GM12801 (cell line): Measurements from ENCODE around the gene ITPRID1.

Experiments
- CTCF ChIP-seq: IDR thresholded peaks from one replicate; pipeline ENCODE4 v1.5.1; 2011; ENCODE audit warnings: control low read depth; ENCODE audit not compliant: insufficient read length; ENCODE audit errors: extremely low read depth

The ITPRID1 gene

GRCh38 chr7:31516680-31517502, 3.0 kb downstream of the ITPRID1 start:
- no peak for TF ChIP-seq CTCF

- no peak for TF ChIP-seq CTCF
These were observed 3.6 kb downstream of the ITPRID1 start for GRCh38 chr7:31517513-31517912.

- TF ChIP-seq CTCF: no peak
These were observed 4.9 kb downstream of the ITPRID1 start for GRCh38 chr7:31518766-31519165.

GRCh38 chr7:31521336-31522010, 7.6 kb downstream of the ITPRID1 start:
- no peak for TF ChIP-seq CTCF

- TF ChIP-seq CTCF: no peak
These were observed 13.0 kb downstream of the ITPRID1 start for GRCh38 chr7:31526864-31527263.

- no peak for TF ChIP-seq CTCF
These were observed 15.2 kb downstream of the ITPRID1 start for GRCh38 chr7:31529103-31529502.

- no peak for TF ChIP-seq CTCF
These were observed 31.7 kb downstream of the ITPRID1 start for GRCh38 chr7:31545549-31545948.
